ENCODE results near the gene FBXW11. TPM values are rescaled to one million over a fixed set of nuclear protein-coding genes. Genes with fewer than 3 reads are reported as not detected.
"Not testable (repeated sequence)": the region's sequence is repeated elsewhere in the genome, so short reads cannot be mapped to it uniquely, and the experiment has no call there.

FBXW11 gene
- total RNA-seq, 1 donor from 2014 or later: 64.7 TPM

DNA sequence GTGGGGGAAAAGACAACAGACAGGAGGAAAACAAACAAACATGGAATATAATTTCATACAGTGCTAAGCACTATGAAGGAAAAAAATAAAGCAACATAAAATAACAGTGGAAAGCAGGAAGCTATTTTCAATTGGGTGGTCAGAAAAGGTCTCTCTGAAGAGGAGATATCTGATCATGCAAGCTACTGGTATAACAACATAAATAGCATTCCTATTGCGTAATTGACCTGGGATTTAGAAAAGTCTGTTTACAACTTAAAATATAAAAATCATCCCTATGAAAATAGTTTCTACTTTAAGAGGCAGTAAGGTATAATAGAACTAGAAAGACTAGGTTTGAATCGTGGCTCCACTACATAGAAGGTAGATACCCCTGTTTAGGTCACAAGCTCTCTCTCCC is 61.4 kb downstream of the FBXW11 start:
- H3K27me3 ChIP-seq (ENCODE audit: insufficient read depth, low read length): no peaks in the 10 kb centered on the region
- no peaks in the 10 kb centered on the region for H3K4me1 ChIP-seq (ENCODE audit: insufficient read depth, low read length)
- H3K36me3 Mint-ChIP-seq (ENCODE audit: low read depth, unreplicated experiment): no peaks in the 10 kb centered on the region
- H3K79me2 ChIP-seq (ENCODE audit: insufficient read depth, low read length): peaks cover 78% of the 10 kb centered on the region
- no peak overlapping the region for H3K9ac ChIP-seq (ENCODE audit: low read length)
- H3K9me3 ChIP-seq (ENCODE audit: insufficient read depth, low read depth, low read length): no peaks in the 10 kb centered on the region
- no peak for FAIRE-seq
- H3K4me2 ChIP-seq (ENCODE audit: low read length): no peak overlapping the region
- no peaks in the 10 kb centered on the region for H3K36me3 ChIP-seq (ENCODE audit: insufficient read depth, low read length)
- H4K20me1 ChIP-seq (ENCODE audit: insufficient read depth, low read length): peaks cover 67% of the 10 kb centered on the region
- H3K9me3 Mint-ChIP-seq (ENCODE audit: unreplicated experiment): no peaks in the 10 kb centered on the region
- no peak for DNase-seq (ENCODE audit: low read depth)
- H3K27ac ChIP-seq (ENCODE audit: low read depth, low read length): no peak overlapping the region
- H3K27me3 Mint-ChIP-seq (ENCODE audit: low read depth, unreplicated experiment): no peaks in the 10 kb centered on the region
- H2AFZ ChIP-seq (ENCODE audit: low read depth, low read length): no peak overlapping the region
- H3K4me3 Mint-ChIP-seq (ENCODE audit: unreplicated experiment): no peak overlapping the region
- TF ChIP-seq, protein P1, sequence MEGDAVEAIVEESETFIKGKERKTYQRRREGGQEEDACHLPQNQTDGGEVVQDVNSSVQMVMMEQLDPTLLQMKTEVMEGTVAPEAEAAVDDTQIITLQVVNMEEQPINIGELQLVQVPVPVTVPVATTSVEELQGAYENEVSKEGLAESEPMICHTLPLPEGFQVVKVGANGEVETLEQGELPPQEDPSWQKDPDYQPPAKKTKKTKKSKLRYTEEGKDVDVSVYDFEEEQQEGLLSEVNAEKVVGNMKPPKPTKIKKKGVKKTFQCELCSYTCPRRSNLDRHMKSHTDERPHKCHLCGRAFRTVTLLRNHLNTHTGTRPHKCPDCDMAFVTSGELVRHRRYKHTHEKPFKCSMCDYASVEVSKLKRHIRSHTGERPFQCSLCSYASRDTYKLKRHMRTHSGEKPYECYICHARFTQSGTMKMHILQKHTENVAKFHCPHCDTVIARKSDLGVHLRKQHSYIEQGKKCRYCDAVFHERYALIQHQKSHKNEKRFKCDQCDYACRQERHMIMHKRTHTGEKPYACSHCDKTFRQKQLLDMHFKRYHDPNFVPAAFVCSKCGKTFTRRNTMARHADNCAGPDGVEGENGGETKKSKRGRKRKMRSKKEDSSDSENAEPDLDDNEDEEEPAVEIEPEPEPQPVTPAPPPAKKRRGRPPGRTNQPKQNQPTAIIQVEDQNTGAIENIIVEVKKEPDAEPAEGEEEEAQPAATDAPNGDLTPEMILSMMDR (IDR thresholded peaks at IDR 0.05; ENCODE audit: insufficient read depth, low read depth, low read length): no peak
- no peak for TF ChIP-seq EZH2 (IDR thresholded peaks at IDR 0.05; ENCODE audit: insufficient read depth, low read length)
- H3K4me3 ChIP-seq (ENCODE audit: insufficient read depth, low read depth, low read length): no peak overlapping the region
- peaks cover 32% of the 10 kb centered on the region for H3K4me1 Mint-ChIP-seq (ENCODE audit: low read depth, unreplicated experiment)
- H3K27ac Mint-ChIP-seq (ENCODE audit: unreplicated experiment): peak overlapping the region; percentile 54

DNA sequence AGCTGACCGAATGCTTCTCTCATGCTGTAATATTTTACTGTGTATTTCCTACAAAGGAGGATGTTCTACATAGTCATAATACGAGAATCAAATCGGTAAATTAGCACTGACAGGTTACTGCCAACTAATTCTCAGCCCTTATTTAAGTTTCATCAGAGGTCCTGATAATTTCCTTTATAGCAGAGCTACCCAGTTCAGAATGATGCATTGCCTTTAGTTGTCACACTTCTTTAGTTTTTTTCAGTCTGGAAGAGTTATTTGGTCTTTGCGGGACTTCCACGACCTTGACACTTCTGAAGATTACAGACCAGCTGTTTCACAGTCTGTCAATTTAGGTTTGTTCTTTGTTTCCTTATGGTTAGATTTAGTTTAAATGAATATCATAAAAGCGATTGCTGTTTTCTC is 64.3 kb downstream of the FBXW11 start:
- H3K27me3 ChIP-seq (ENCODE audit: insufficient read depth, low read length); H3K36me3 ChIP-seq (ENCODE audit: insufficient read depth, low read length); H3K9ac ChIP-seq (ENCODE audit: low read length); FAIRE-seq; H2AFZ ChIP-seq (ENCODE audit: low read depth, low read length); H3K4me2 ChIP-seq (ENCODE audit: low read length); DNase-seq (ENCODE audit: low read depth); H3K27ac Mint-ChIP-seq (ENCODE audit: unreplicated experiment); H3K4me3 Mint-ChIP-seq (ENCODE audit: unreplicated experiment); H3K4me1 ChIP-seq (ENCODE audit: insufficient read depth, low read length); H3K9me3 Mint-ChIP-seq (ENCODE audit: unreplicated experiment); H3K27me3 Mint-ChIP-seq (ENCODE audit: low read depth, unreplicated experiment); H3K27ac ChIP-seq (ENCODE audit: low read depth, low read length); H3K4me3 ChIP-seq (ENCODE audit: insufficient read depth, low read depth, low read length); H3K9me3 ChIP-seq (ENCODE audit: insufficient read depth, low read depth, low read length); H3K36me3 Mint-ChIP-seq (ENCODE audit: low read depth, unreplicated experiment): not testable (repeated sequence)
- peaks cover 79% of the 10 kb centered on the region for H3K79me2 ChIP-seq (ENCODE audit: insufficient read depth, low read length)
- H4K20me1 ChIP-seq (ENCODE audit: insufficient read depth, low read length): peaks cover 71% of the 10 kb centered on the region
- H3K4me1 Mint-ChIP-seq (ENCODE audit: low read depth, unreplicated experiment): peaks cover 28% of the 10 kb centered on the region

DNA sequence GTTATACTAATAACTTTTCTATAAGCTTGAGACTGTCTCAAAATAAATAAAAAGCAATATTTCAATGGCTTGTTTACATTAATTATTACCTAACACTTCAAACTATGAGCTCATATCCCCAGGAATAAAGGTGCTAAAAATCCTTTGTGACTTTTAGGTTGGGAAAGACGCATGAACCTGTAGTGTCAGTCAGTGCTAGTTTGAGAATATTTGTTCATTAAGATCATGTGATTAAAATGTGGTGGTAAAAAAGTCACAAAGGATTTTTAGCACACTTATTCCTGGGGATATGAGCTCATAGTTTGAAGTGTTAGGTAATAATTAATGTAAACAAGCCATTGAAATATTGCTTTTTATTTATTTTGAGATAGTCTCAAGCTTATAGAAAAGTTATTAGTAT is 64.8 kb downstream of the FBXW11 start:
- H3K4me3 Mint-ChIP-seq (ENCODE audit: unreplicated experiment); H3K9ac ChIP-seq (ENCODE audit: low read length); H3K4me1 ChIP-seq (ENCODE audit: insufficient read depth, low read length); H3K4me2 ChIP-seq (ENCODE audit: low read length); H3K36me3 Mint-ChIP-seq (ENCODE audit: low read depth, unreplicated experiment); H2AFZ ChIP-seq (ENCODE audit: low read depth, low read length); H3K27ac ChIP-seq (ENCODE audit: low read depth, low read length); H3K27me3 Mint-ChIP-seq (ENCODE audit: low read depth, unreplicated experiment); H3K27ac Mint-ChIP-seq (ENCODE audit: unreplicated experiment); H3K9me3 ChIP-seq (ENCODE audit: insufficient read depth, low read depth, low read length); H3K9me3 Mint-ChIP-seq (ENCODE audit: unreplicated experiment); H3K4me3 ChIP-seq (ENCODE audit: insufficient read depth, low read depth, low read length); H3K27me3 ChIP-seq (ENCODE audit: insufficient read depth, low read length); H3K36me3 ChIP-seq (ENCODE audit: insufficient read depth, low read length); DNase-seq (ENCODE audit: low read depth): not testable (repeated sequence)
- H3K4me1 Mint-ChIP-seq (ENCODE audit: low read depth, unreplicated experiment): peaks cover 28% of the 10 kb centered on the region
- H4K20me1 ChIP-seq (ENCODE audit: insufficient read depth, low read length): peaks cover 72% of the 10 kb centered on the region
- peaks cover 80% of the 10 kb centered on the region for H3K79me2 ChIP-seq (ENCODE audit: insufficient read depth, low read length)
- FAIRE-seq: peak; percentile 84

DNA sequence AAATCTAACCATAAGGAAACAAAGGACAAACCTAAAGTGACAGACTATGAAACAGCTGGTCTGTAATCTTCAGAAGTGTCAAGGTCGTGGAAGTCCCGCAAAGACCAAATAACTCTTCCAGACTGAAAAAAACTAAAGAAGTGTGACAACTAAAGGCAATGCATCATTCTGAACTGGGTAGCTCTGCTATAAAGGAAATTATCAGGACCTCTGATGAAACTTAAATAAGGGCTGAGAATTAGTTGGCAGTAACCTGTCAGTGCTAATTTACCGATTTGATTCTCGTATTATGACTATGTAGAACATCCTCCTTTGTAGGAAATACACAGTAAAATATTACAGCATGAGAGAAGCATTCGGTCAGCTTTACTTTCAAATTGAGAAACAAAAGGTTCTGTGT is 65.2 kb downstream of the FBXW11 start:
- H3K4me2 ChIP-seq (ENCODE audit: low read length); H3K4me3 ChIP-seq (ENCODE audit: insufficient read depth, low read depth, low read length); H3K4me1 ChIP-seq (ENCODE audit: insufficient read depth, low read length); H3K9me3 Mint-ChIP-seq (ENCODE audit: unreplicated experiment); H3K27me3 Mint-ChIP-seq (ENCODE audit: low read depth, unreplicated experiment); H3K27me3 ChIP-seq (ENCODE audit: insufficient read depth, low read length); H3K27ac Mint-ChIP-seq (ENCODE audit: unreplicated experiment); H3K4me3 Mint-ChIP-seq (ENCODE audit: unreplicated experiment); H2AFZ ChIP-seq (ENCODE audit: low read depth, low read length); H3K27ac ChIP-seq (ENCODE audit: low read depth, low read length); H3K36me3 Mint-ChIP-seq (ENCODE audit: low read depth, unreplicated experiment); DNase-seq (ENCODE audit: low read depth); H3K36me3 ChIP-seq (ENCODE audit: insufficient read depth, low read length); H3K9ac ChIP-seq (ENCODE audit: low read length); H3K9me3 ChIP-seq (ENCODE audit: insufficient read depth, low read depth, low read length): not testable (repeated sequence)
- Histone ChIP-seq H3K79me2 (ENCODE audit: insufficient read depth, low read length) (peaks cover 81% of the 10 kb centered on the region), H4K20me1 (ENCODE audit: insufficient read depth, low read length) (peaks cover 72% of the 10 kb centered on the region)
- peaks cover 25% of the 10 kb centered on the region for H3K4me1 Mint-ChIP-seq (ENCODE audit: low read depth, unreplicated experiment)
- peak; percentile 97 for FAIRE-seq

All from astrocyte (in vitro differentiated cells and primary cell).